ENCODE data around the gene NARS2.

The NARS2 gene

DNA sequence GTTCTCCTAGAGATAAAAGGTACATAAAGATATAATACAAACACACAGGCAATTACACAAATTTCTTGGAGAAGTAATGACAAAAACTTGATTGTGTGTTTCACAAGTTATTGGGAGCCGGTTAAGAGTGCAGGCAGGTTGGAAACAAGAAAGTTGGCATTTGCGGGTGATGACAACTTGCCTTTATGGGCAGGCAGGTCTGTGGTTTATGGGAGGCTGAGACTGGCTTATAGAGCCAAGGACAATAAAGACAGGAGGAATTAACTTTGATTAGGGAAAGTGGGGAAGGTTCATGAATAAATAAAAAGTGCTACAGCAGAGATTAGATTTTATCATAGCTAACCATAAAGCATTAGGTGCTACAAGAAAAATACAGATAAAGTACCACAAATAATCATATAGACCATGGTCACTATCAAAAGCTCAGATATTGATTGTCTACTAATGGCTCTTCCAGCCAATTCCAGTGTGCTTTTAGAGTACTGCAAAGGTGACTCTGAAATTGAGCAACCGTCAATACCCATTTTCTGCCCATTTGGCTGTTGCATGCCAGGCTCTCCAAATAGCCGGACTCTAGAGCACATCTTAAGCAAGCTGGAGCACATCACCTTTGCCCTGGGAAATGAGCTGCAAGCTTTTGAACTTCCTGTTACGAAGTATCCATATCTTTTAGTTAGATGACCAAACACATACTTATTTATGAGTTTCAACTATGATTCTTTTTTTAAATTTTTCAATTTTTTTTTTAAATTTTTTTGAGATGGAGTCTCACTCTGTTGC, 123.1 kb downstream of the NARS2 start:
- no peak for TF ChIP-seq CTCF (IDR thresholded peaks at IDR 0.05; ENCODE audit: low read depth, low read length)
- no peak overlapping the region for H3K4me3 ChIP-seq (ENCODE audit: low read depth, low read length)

GRCh38 chr11:78450866-78451265, 123.8 kb downstream of the NARS2 start:
- TF ChIP-seq CTCF (IDR thresholded peaks at IDR 0.05; ENCODE audit: low read depth, low read length): no peak
- H3K4me3 ChIP-seq (ENCODE audit: low read depth, low read length): no peak overlapping the region

GRCh38 chr11:78449866-78450265, 124.8 kb downstream of the NARS2 start:
- TF ChIP-seq CTCF (IDR thresholded peaks at IDR 0.05; ENCODE audit: low read depth, low read length): no peak
- H3K4me3 ChIP-seq (ENCODE audit: low read depth, low read length): no peak overlapping the region

GRCh38 chr11:78446210-78446609, 128.5 kb downstream of the NARS2 start:
- no peak for TF ChIP-seq CTCF (IDR thresholded peaks at IDR 0.05; ENCODE audit: low read depth, low read length)
- H3K4me3 ChIP-seq (ENCODE audit: low read depth, low read length): no peak overlapping the region

DNA sequence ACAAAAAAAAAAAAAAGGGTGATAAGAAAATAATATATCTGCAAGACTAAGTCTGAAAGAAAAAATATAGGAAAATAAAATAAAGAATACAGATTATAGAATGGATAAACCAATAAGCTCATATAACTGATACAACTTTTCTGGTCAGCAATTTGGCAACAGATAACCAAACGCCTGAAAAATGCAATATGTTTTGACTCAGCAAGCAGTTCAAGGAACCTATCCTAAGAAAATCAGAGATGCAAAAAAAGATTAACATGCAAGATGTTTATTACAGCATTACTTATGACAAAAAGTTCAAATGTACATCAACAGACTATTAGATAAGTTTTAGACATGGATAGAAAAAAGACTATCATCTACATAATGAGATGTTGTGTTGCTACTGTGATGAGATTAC, 129.9 kb downstream of the NARS2 start:
- no peak for TF ChIP-seq CTCF (IDR thresholded peaks at IDR 0.05; ENCODE audit: low read depth, low read length)
- H3K4me3 ChIP-seq (ENCODE audit: low read depth, low read length): no peak overlapping the region

GRCh38 chr11:78441956-78442355, 132.7 kb downstream of the NARS2 start:
- TF ChIP-seq CTCF (IDR thresholded peaks at IDR 0.05; ENCODE audit: low read depth, low read length): no peak
- H3K4me3 ChIP-seq (ENCODE audit: low read depth, low read length): no peak overlapping the region

- no peak for TF ChIP-seq CTCF (IDR thresholded peaks at IDR 0.05; ENCODE audit: low read depth, low read length)
- no peak overlapping the region for H3K4me3 ChIP-seq (ENCODE audit: low read depth, low read length)
Measured at GRCh38 chr11:78438298-78438975, 136.2 kb downstream of the NARS2 start.

Data from WI38 (cell line).